SK-N-MC (cell line): ENCODE data around the gene TMEM200B.
"Not testable (repeated sequence)": the region's sequence is repeated elsewhere in the genome, so short reads cannot be mapped to it uniquely, and the experiment has no call there.

Experiments used
- DNase-seq: peaks from one replicate; pipeline ENCODE4 v3.0.0-alpha.2; 2011; ENCODE audit warnings: low read depth, low spot score
- H3K27ac ChIP-seq: fragments of 200-600 bp; sonication (generic); 2 replicates; pipeline ENCODE4 v1.5.1; 2016; ENCODE audit warnings: mixed run types
- H3K36me3 ChIP-seq: fragments of 200-600 bp; sonication (generic); 2 replicates; pipeline ENCODE4 v1.6.1; 2017; ENCODE audit warnings: antibody characterized with exemption, low read length, mixed read lengths; ENCODE audit not compliant: insufficient read depth
- H3K4me3 ChIP-seq: fragments of 200-600 bp; sonication (generic); 2 replicates; pipeline ENCODE4 v1.5.1; 2016
- H3K9ac ChIP-seq: fragments of 200-600 bp; sonication (generic); 2 replicates; pipeline ENCODE4 v1.8.0; 2017; ENCODE audit warnings: mixed run types, mixed read lengths; ENCODE audit not compliant: insufficient read length
- H3K9me3 ChIP-seq: fragments of 200-600 bp; sonication (generic); 2 replicates; pipeline ENCODE4 v1.6.1; 2017; ENCODE audit warnings: low read depth, mild to moderate bottlenecking, antibody characterized with exemption, low read length, moderate library complexity, mixed read lengths
- EZH2 ChIP-seq: fragments of 200-600 bp; sonication (generic); IDR thresholded peaks from one replicate; pipeline ENCODE4 v1.6.1; 2017; ENCODE audit warnings: antibody characterized with exemption
- FOXP2 ChIP-seq: optimal IDR thresholded peaks from 2 replicates; pipeline ENCODE3; 2011; ENCODE audit warnings: mild to moderate bottlenecking, moderate library complexity; ENCODE audit not compliant: insufficient read depth; ENCODE audit errors: extremely low read length, control extremely low read depth
- POLR2AphosphoS5 ChIP-seq: IDR thresholded peaks from 2 replicates; pipeline ENCODE4 v1.6.1; 2012; ENCODE audit warnings: mild to moderate bottlenecking, low read depth, low read length, borderline replicate concordance

TMEM200B gene

DNA sequence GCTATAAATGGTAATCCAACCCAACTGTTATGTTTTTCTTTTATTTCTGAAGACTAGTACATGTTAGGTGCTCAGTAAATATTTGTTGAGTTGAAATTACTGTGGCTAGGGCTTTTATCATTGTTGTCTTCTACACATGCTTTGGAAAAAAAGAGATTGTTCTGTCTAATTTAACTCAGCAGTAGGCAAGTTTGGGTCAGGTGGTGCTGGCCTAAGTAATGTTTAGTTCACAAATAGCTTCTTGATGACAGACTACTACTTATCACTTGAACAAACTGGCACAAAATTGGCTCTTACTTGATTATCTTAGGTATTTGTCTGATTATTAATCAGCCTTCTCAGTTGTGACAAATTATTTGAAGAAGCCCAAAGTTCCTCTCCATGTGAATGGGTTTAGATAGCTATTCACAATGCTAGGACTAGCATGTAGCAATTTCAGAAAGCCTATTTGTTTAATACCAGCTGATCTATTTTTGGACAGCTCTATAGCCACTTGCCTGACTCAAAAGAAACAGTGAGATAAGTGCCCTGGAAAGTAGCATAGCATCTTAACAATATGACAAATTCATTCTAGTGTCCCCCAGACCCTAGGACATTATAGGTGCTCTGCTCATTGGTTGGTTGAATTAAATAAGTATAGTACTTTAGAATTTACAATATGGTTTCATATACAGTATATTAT lies 32.6 kb downstream of the TMEM200B start:
- no peak overlapping the region for H3K4me3 ChIP-seq
- TF ChIP-seq FOXP2 (no peak), POLR2AphosphoS5 (no peak), EZH2 (no peak)
- H3K9ac ChIP-seq, result no peak overlapping the region
- no peaks in the 10 kb centered on the region for H3K9me3 ChIP-seq
- no peak for DNase-seq
- no peak overlapping the region for H3K27ac ChIP-seq
- H3K36me3 ChIP-seq, result peaks cover 72% of the 10 kb centered on the region

DNA sequence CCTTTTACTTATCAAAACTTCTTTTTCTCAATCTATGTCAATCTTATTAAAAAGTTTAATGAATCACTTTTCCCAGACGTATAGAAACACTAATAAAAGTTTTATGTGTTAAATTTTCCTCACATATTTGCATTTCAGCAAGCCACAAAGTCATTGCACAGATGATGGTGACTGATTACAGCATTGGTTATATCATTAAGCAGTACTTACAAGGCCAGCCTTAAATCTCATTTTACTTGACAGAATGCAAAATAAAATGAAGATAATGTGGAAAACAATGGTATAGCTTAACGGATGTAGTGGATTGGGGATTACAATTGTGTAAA lies 39.5 kb downstream of the TMEM200B start:
- Histone ChIP-seq H3K9ac (peak overlapping the region; percentile 14), H3K4me3 (peak overlapping the region; percentile 36), H3K36me3 (peaks cover 38% of the 10 kb centered on the region), H3K27ac (peak overlapping the region; percentile 72), H3K9me3 (no peaks in the 10 kb centered on the region)
- TF ChIP-seq FOXP2 (no peak), EZH2 (no peak), POLR2AphosphoS5 (no peak)
- DNase-seq, result no peak

DNA sequence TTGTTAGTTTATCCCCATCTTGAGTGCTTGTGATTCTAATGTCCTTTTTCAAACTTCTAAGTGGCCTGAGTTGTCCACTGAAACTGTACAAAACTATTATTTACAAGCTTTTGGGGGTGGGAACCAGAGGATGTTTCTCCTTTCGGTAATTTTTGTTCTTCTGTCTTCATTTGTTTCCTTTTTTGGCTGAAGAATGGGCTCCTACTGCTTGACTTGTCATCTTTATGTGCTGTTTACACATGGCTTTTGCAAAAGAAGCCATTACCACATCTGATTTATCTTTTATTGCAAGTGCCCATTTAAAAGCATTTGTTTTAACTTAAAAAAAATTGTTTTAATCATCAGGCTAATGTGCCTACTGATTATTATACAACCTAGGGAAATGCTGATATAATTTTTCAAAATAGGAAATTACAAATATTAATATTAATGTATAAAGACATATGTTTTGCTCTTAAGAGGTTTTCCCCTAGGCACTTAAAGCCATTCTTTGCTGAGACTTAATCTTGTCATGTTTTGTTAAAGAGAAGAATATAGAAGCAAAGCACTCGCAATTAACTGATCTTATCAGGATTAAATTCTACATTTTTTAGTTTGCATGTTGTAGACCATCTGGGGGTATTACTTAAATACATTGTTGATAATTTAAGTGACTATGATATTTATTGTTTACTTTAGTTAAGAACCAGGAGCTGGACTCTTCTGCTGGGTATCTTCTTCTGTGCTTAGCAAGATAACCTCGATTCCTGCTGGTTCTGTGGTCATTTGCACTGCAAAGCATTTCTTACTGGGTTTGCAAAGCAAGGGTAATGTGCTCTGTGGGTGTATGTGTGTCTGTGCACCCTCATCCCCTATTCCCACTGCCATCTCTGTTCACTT lies 40.1 kb downstream of the TMEM200B start:
- Histone ChIP-seq H3K36me3 (peaks cover 38% of the 10 kb centered on the region), H3K27ac (peak overlapping the region; percentile 72), H3K9ac (peak overlapping the region; percentile 23), H3K9me3 (no peaks in the 10 kb centered on the region), H3K4me3 (peak overlapping the region; percentile 36)
- TF ChIP-seq FOXP2 (no peak), POLR2AphosphoS5 (no peak), EZH2 (no peak)
- DNase-seq, result peak; percentile 32

DNA sequence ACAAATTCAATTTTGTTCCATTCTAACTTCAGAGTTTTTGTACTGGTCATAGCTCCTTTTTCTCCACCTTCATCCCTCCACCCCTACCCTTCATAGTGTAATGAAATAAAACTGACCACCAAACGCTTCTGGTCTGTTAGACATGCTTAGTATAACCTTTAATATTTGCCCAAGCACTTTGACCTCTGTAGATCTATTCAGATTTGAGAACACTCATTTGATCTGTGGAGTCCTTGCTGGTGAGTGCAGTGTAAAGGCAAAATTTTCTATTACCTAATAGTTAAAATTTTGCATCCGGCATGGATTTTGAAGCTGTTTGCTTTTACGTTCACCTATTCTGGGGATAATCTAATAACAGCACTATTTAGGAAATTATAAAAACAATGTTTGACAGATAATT lies 41.2 kb downstream of the TMEM200B start:
- peaks cover 37% of the 10 kb centered on the region for H3K36me3 ChIP-seq
- no peaks in the 10 kb centered on the region for H3K9me3 ChIP-seq
- no peak for DNase-seq
- peak overlapping the region; percentile 72; the same call in 1 of the 2 replicates for H3K27ac ChIP-seq
- TF ChIP-seq POLR2AphosphoS5 (no peak), EZH2 (no peak), FOXP2 (no peak)
- H3K9ac ChIP-seq, result no peak overlapping the region
- no peak overlapping the region for H3K4me3 ChIP-seq

DNA sequence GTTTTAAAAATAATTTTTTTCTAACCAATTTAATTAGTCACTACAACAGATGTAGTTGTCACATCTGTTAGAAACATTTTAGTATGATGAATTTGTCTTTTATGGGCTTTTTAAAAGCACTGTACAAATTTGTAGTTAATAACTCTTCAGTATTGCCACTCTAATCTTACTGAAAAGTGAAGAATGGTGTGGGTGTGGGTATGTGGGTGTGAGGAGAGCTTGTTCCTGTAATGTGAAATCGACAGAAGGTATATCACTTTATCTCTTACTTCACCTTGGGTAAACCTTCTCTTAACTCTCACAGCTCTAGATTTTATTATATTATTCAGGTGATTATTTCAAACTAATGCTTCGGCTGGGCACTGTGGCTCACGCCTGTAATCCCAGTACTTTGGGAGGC lies 42.5 kb downstream of the TMEM200B start:
- Histone ChIP-seq H3K27ac (peak overlapping the region; percentile 51), H3K9me3 (no peaks in the 10 kb centered on the region), H3K9ac (no peak overlapping the region), H3K4me3 (no peak overlapping the region), H3K36me3 (peaks cover 44% of the 10 kb centered on the region)
- TF ChIP-seq FOXP2 (no peak), POLR2AphosphoS5 (no peak), EZH2 (no peak)
- DNase-seq, result no peak

DNA sequence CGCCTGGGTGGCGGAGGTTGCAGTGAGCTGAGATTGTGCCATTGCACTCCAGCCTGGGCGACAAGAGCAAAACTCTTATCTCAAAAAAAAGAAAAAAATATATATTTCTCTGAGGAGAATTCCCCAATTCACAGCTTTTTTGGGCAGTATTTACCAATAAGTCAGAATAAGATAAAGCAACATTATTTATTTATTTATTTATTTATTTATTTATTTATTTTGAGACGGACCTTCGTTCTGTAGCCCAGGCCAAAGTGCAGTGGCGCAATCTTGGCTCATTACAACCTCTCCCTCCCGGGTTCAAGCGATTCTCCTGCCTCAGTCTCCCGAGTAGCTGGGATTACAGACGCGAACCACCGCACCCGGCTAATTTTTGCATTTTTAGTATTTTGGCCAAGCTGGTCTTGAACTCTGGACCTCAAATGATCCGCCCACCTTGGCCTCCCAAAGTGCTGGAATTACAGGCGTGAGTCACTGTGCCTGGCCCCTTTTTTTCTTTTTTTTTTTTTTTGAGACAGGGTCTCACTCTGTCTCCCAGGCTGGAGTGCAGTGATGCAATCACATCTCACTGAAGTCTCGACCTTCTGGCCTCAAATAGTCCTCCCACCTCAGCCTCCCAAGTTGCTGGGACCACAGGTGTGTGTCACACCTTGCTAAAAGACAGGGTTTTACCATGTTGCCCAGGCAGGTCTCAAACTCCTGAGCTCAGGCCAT lies 43.6 kb downstream of the TMEM200B start:
- not testable (repeated sequence) for H3K9me3 ChIP-seq, DNase-seq, H3K9ac ChIP-seq, H3K4me3 ChIP-seq, H3K27ac ChIP-seq
- peaks cover 45% of the 10 kb centered on the region for H3K36me3 ChIP-seq

DNA sequence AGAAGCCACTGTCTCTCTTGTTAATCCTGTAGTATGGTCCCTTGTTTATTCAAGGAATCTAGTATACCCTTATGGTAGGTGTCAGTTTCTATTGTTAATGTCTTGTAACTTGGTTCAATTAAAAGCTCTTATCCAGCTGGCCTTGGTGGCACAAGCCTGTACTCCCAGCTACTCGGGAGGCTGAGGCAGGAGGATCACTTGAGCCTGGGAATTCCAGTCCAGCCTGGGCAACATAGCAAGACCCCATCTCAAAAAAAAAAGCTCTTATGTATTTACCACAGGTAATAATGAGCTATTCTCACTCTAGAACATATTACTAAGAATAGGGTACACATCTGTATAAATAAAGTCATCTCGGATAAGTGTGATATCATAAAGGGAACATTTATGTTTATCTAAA lies 46.5 kb downstream of the TMEM200B start:
- no peak overlapping the region for H3K27ac ChIP-seq
- no peak overlapping the region for H3K9ac ChIP-seq
- H3K9me3 ChIP-seq, result no peaks in the 10 kb centered on the region
- peaks cover 54% of the 10 kb centered on the region for H3K36me3 ChIP-seq
- no peak overlapping the region for H3K4me3 ChIP-seq
- no peak for DNase-seq
- no peak for TF ChIP-seq POLR2AphosphoS5
- TF ChIP-seq FOXP2, result no peak
- no peak for TF ChIP-seq EZH2
